ENCODE data around the gene MORC3. TPM values are rescaled to one million over a fixed set of nuclear protein-coding genes. Genes with fewer than 3 reads are reported as not detected.

The MORC3 gene
- total and polyA plus RNA-seq, 9 of the 15 experiments (the other 6 are each of a cell fraction or from before 2014, with no cell fraction given): 12.7 to 53.7 (median 36.0) TPM

DNA sequence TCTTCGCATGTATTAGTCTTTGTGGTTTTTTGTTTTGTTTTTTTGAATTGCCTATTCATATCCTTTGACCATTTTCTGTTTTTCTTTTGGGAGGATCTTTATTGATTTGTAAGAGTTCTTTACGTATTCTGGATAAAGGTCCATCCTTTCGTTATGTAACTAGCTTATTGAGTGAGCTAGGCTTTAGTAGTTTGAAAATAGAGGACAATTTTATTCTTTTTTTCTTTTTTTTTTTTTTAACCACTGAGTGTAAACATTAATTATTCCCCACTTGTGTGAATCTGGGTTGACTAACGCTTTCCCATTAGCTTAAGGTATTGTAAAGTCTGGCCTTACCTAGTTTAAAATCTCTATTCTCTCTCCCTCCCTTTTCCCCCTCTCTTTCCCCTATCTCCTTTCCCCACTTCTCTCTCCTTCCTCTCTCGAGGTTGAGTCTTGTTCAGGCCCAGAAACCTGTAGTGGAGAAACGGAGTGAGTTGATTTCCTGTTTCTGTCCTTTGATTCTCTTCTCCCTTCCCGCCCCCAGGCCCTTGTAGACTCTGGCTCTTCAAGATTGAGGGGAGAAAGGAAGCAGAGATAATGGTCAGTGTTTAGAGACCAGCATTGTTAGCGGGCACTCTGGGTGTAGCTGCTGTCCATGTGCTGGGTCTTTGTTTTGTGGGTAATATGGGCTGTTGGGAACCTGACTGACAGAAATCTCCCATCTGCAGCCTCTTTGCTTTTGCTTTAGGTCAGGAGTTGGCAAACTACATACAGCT is 1.5 kb downstream of the MORC3 start (continued):
- TF ChIP-seq, protein P1, sequence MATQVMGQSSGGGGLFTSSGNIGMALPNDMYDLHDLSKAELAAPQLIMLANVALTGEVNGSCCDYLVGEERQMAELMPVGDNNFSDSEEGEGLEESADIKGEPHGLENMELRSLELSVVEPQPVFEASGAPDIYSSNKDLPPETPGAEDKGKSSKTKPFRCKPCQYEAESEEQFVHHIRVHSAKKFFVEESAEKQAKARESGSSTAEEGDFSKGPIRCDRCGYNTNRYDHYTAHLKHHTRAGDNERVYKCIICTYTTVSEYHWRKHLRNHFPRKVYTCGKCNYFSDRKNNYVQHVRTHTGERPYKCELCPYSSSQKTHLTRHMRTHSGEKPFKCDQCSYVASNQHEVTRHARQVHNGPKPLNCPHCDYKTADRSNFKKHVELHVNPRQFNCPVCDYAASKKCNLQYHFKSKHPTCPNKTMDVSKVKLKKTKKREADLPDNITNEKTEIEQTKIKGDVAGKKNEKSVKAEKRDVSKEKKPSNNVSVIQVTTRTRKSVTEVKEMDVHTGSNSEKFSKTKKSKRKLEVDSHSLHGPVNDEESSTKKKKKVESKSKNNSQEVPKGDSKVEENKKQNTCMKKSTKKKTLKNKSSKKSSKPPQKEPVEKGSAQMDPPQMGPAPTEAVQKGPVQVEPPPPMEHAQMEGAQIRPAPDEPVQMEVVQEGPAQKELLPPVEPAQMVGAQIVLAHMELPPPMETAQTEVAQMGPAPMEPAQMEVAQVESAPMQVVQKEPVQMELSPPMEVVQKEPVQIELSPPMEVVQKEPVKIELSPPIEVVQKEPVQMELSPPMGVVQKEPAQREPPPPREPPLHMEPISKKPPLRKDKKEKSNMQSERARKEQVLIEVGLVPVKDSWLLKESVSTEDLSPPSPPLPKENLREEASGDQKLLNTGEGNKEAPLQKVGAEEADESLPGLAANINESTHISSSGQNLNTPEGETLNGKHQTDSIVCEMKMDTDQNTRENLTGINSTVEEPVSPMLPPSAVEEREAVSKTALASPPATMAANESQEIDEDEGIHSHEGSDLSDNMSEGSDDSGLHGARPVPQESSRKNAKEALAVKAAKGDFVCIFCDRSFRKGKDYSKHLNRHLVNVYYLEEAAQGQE (IDR thresholded peaks at IDR 0.05; ENCODE audit: borderline replicate concordance): peak; percentile 24; the same call in 1 of the 2 replicates
- TF ChIP-seq, protein P1 (CRISPR knock-in tag; IDR thresholded peaks at IDR 0.05; ENCODE audit: low read depth): no peak
- no peak for TF ChIP-seq PTBP1 (IDR thresholded peaks at IDR 0.05; ENCODE audit: low read depth, low read length)
- no peak for TF ChIP-seq NFIX (CRISPR knock-in tag; IDR thresholded peaks at IDR 0.05; ENCODE audit: low read depth)
- TF ChIP-seq TAF1 (IDR thresholded peaks at IDR 0.05; ENCODE audit: control insufficient read depth, extremely low read depth, insufficient read depth, low read length, severe bottlenecking): peak; percentile 34
- 0 out of 2 replicates have a peak, but pooled peaks have one; percentile 15 for TF ChIP-seq TEAD4 (IDR thresholded peaks at IDR 0.05; ENCODE audit: low read length)
- no peak for TF ChIP-seq TEAD4 (CRISPR knock-in tag; IDR thresholded peaks at IDR 0.05; ENCODE audit: borderline replicate concordance)
- TF ChIP-seq, protein P2, sequence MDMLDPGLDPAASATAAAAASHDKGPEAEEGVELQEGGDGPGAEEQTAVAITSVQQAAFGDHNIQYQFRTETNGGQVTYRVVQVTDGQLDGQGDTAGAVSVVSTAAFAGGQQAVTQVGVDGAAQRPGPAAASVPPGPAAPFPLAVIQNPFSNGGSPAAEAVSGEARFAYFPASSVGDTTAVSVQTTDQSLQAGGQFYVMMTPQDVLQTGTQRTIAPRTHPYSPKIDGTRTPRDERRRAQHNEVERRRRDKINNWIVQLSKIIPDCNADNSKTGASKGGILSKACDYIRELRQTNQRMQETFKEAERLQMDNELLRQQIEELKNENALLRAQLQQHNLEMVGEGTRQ (CRISPR knock-in tag; IDR thresholded peaks at IDR 0.05): no peak
- TF ChIP-seq NCOR1 (IDR thresholded peaks at IDR 0.05): peak; percentile 48
- no peak for TF ChIP-seq SAP30 (IDR thresholded peaks at IDR 0.05; ENCODE audit: borderline replicate concordance, insufficient read depth, low read depth, low read length, poor library complexity, severe bottlenecking)
- TF ChIP-seq, protein P3, sequence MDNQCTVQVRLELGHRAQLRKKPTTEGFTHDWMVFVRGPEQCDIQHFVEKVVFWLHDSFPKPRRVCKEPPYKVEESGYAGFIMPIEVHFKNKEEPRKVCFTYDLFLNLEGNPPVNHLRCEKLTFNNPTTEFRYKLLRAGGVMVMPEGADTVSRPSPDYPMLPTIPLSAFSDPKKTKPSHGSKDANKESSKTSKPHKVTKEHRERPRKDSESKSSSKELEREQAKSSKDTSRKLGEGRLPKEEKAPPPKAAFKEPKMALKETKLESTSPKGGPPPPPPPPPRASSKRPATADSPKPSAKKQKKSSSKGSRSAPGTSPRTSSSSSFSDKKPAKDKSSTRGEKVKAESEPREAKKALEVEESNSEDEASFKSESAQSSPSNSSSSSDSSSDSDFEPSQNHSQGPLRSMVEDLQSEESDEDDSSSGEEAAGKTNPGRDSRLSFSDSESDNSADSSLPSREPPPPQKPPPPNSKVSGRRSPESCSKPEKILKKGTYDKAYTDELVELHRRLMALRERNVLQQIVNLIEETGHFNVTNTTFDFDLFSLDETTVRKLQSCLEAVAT (IDR thresholded peaks at IDR 0.05): peak in 1 of 2 experiments; percentile 44; a peak in 1 of 4 replicates
- TF ChIP-seq CHD4 (IDR thresholded peaks at IDR 0.05; ENCODE audit: insufficient read depth, insufficient replicate concordance, low read depth, low read length, poor library complexity, severe bottlenecking): no peak
- TF ChIP-seq, protein P4, sequence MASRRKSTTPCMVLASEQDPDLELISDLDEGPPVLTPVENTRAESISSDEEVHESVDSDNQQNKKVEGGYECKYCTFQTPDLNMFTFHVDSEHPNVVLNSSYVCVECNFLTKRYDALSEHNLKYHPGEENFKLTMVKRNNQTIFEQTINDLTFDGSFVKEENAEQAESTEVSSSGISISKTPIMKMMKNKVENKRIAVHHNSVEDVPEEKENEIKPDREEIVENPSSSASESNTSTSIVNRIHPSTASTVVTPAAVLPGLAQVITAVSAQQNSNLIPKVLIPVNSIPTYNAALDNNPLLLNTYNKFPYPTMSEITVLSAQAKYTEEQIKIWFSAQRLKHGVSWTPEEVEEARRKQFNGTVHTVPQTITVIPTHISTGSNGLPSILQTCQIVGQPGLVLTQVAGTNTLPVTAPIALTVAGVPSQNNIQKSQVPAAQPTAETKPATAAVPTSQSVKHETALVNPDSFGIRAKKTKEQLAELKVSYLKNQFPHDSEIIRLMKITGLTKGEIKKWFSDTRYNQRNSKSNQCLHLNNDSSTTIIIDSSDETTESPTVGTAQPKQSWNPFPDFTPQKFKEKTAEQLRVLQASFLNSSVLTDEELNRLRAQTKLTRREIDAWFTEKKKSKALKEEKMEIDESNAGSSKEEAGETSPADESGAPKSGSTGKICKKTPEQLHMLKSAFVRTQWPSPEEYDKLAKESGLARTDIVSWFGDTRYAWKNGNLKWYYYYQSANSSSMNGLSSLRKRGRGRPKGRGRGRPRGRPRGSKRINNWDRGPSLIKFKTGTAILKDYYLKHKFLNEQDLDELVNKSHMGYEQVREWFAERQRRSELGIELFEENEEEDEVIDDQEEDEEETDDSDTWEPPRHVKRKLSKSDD (conservative IDR thresholded peaks at IDR 0.05; ENCODE audit: low read length): no peak
